Neural crest cell (in vitro differentiated cells): ENCODE data around the gene AUNIP. TPM values are rescaled to one million over a fixed set of nuclear protein-coding genes. Genes with fewer than 3 reads are reported as not detected.

Experiments used
- DNase-seq: peaks from one replicate; pipeline ENCODE4 v3.0.0; 2021; ENCODE audit warnings: low read depth, mixed read lengths, low spot score
- H3K27ac Mint-ChIP-seq: one replicate; pipeline ENCODE4 v1.8.0; 2021; ENCODE audit warnings: mild to moderate bottlenecking, mixed read lengths; ENCODE audit not compliant: unreplicated experiment
- H3K27me3 Mint-ChIP-seq: 2 replicates; pipeline ENCODE4 v1.8.0; 2021; ENCODE audit warnings: low read depth, mild to moderate bottlenecking, mixed read lengths
- H3K36me3 Mint-ChIP-seq: 2 replicates; pipeline ENCODE4 v1.8.0; 2021; ENCODE audit warnings: low read depth, mild to moderate bottlenecking, mixed read lengths
- H3K4me1 Mint-ChIP-seq: 2 replicates; pipeline ENCODE4 v1.8.0; 2021; ENCODE audit warnings: mixed read lengths
- H3K4me3 Mint-ChIP-seq: one replicate; pipeline ENCODE4 v1.8.0; 2021; ENCODE audit warnings: mild to moderate bottlenecking, mixed read lengths
- H3K9me3 Mint-ChIP-seq: 2 replicates; pipeline ENCODE4 v1.8.0; 2021; ENCODE audit warnings: mixed read lengths
- CTCF ChIP-seq: fragments of 200-600 bp; sonication (generic); conservative IDR thresholded peaks from 2 replicates; pipeline ENCODE4 v1.5.0; 2021; ENCODE audit warnings: antibody characterized with exemption, mild to moderate bottlenecking
- total RNA-seq: library from RNA; stranded (reverse); gene quantifications from 2 replicates; pipeline ENCODE4 v1.2.1, GENCODE V29; 2021

Gene AUNIP
- total RNA-seq, 1 donor from 2014 or later: 13.6 TPM

- Mint-ChIP-seq H3K4me3 (peak overlapping the region; percentile 63), H3K36me3 (no peaks in the 10 kb centered on the region), H3K27me3 (no peaks in the 10 kb centered on the region), H3K9me3 (no peaks in the 10 kb centered on the region), H3K4me1 (peaks cover 11% of the 10 kb centered on the region), H3K27ac (no peak overlapping the region)
- no peak for DNase-seq
- TF ChIP-seq CTCF: no peak
Measured at GRCh38 chr1:25813071-25813733, 46.1 kb downstream of the AUNIP start.

- Mint-ChIP-seq H3K9me3 (no peaks in the 10 kb centered on the region), H3K27me3 (no peaks in the 10 kb centered on the region), H3K4me1 (peaks cover 8% of the 10 kb centered on the region), H3K4me3 (peak overlapping the region; percentile 39), H3K27ac (no peak overlapping the region), H3K36me3 (no peaks in the 10 kb centered on the region)
- DNase-seq: no peak
- no peak for TF ChIP-seq CTCF
Measured at GRCh38 chr1:25811384-25812082, 47.7 kb downstream of the AUNIP start.

GRCh38 chr1:25810341-25811299, 48.6 kb downstream of the AUNIP start:
- H3K4me3 Mint-ChIP-seq: peak overlapping the region; percentile 39
- H3K9me3 Mint-ChIP-seq: no peaks in the 10 kb centered on the region
- H3K27me3 Mint-ChIP-seq: no peaks in the 10 kb centered on the region
- H3K27ac Mint-ChIP-seq: no peak overlapping the region
- peak; percentile 90 for DNase-seq
- H3K4me1 Mint-ChIP-seq: peaks cover 12% of the 10 kb centered on the region
- H3K36me3 Mint-ChIP-seq: peaks cover 3% of the 10 kb centered on the region
- peak; percentile 93 for TF ChIP-seq CTCF

GRCh38 chr1:25809929-25810328, 49.3 kb downstream of the AUNIP start:
- H3K4me3 Mint-ChIP-seq: no peak overlapping the region

More at GRCh38 chr1:25809929-25810328, 49.3 kb downstream of the AUNIP start:
- DNase-seq: no peak
- H3K27me3 Mint-ChIP-seq: no peaks in the 10 kb centered on the region
- no peaks in the 10 kb centered on the region for H3K9me3 Mint-ChIP-seq
- no peak overlapping the region for H3K27ac Mint-ChIP-seq
- H3K4me1 Mint-ChIP-seq: peaks cover 19% of the 10 kb centered on the region
- TF ChIP-seq CTCF: no peak
- peaks cover 3% of the 10 kb centered on the region for H3K36me3 Mint-ChIP-seq
